Body of pancreas (tissue), 4 donors: Measurements from ENCODE around the gene NEIL3.

Experiments
- POLR2A ChIP-seq, 3 donors: fragments of 450-650 bp; IDR thresholded peaks; one replicate each; pipeline ENCODE4 v1.6.1; 2016; ENCODE audit warnings: antibody characterized with exemption in 3 of 3, mild to moderate bottlenecking in 2 of 3
- TF ChIP-seq, protein P1 (sequence below), 7 experiments: fragments of 450-650 bp in 4 of 7; fragments of 200-600 bp in 3 of 7; sonication (generic) in 3 of 7; IDR thresholded peaks; one replicate each; pipeline ENCODE4 v1.5.1; 2016 to 2019; ENCODE audit warnings: antibody characterized with exemption in 7 of 7

DNA sequence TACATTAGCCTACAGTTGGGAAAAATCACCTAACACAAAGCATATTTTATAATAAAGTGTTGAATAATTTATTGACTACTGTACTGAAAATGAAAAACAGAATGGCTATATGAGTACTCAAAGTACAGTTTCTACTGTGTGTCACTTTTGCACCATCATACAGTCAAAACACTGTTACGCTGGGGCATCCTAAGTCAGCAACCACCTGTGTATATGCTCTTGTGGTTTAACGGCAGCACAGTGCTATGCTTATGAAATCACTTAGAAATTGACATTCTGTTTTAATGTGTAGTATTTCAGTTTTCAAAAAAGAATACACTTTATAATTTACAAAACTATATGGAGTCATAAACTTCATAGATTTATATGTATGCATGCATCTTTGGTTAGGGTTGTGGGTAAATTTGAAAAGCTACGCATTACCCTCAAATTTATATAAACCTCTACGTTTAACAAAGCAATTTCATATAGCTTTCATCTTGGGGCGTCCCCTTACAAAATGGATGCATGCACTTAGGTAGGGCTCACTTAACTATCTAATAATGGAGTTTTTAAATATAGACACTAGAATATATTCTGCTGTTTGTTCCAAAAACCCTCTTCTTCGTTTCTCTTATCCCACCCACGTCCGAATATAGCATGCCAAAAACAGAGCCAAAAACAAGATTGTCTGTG, 690 bp upstream of the NEIL3 start:
- TF ChIP-seq, protein P1, sequence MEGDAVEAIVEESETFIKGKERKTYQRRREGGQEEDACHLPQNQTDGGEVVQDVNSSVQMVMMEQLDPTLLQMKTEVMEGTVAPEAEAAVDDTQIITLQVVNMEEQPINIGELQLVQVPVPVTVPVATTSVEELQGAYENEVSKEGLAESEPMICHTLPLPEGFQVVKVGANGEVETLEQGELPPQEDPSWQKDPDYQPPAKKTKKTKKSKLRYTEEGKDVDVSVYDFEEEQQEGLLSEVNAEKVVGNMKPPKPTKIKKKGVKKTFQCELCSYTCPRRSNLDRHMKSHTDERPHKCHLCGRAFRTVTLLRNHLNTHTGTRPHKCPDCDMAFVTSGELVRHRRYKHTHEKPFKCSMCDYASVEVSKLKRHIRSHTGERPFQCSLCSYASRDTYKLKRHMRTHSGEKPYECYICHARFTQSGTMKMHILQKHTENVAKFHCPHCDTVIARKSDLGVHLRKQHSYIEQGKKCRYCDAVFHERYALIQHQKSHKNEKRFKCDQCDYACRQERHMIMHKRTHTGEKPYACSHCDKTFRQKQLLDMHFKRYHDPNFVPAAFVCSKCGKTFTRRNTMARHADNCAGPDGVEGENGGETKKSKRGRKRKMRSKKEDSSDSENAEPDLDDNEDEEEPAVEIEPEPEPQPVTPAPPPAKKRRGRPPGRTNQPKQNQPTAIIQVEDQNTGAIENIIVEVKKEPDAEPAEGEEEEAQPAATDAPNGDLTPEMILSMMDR (IDR thresholded peaks at IDR 0.05) = no peak
- TF ChIP-seq POLR2A (IDR thresholded peaks at IDR 0.05) = no peak
